Measurements from ENCODE around the gene SMU1. TPM values are rescaled to one million over a fixed set of nuclear protein-coding genes. Genes with fewer than 3 reads are reported as not detected.
A peak's percentile ranks its signal among the peaks of the same experiment; 100 is the strongest.

Gene SMU1
- total RNA-seq, 1 experiment from 2014 or later = 14.5 TPM

DNA sequence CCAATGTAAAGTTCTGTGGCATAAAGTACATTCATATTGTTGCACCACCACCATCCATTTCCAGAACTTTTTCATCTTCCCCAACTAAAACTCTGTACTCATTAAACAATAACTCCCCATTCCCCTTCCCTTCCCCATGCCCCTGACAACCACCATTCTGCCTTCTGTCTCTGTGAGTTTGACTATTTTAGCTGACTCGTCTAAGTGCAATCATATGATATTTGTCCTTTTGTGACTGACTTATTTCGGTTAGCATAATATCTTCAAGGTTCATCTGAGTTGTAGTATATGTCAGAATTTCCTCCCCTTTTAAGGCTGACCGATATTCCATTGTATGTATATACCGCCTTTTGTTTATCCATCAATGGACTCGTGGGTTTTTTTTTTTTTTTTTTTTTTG is 29.0 kb upstream of the SMU1 start:
- POLR2A ChIA-PET (ENCODE audit: unreplicated experiment) = no interaction called here

DNA sequence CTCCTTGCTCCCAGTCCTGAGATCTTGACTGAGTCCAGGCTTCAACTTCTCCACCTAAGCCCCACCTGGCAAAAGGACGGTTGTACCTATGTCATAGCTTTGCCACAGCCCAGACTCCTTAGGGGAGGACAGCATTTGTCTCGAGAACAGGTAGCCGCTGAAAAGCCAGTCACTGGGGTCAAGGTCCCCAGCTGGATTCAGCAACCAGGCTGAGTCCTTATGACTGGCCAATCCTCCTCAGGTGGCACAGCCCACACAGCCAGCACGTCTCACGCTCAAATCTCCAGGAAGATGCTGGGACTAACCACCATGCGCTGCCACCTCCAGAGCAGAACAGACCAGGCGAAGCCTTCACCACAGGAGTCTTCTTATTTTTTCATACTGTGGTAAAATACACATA is 27.9 kb upstream of the SMU1 start:
- no peak overlapping the region for H2AFZ ChIP-seq
- ChIA-PET CTCF (no interaction called here), POLR2A (ENCODE audit: unreplicated experiment) (interaction anchor here (0.7 kb wide), 1 partner anchor 130 kb away, joined by 7 read pairs; no protein-coding TSS in a partner anchor)
- DNase-seq = no peak
- H3K9me2 ChIP-seq (ENCODE audit: insufficient read depth) = no peaks in the 10 kb centered on the region
- intact Hi-C loops (cut with micrococcal nuclease; ENCODE audit: unreplicated experiment) = no loop called here
- TSS peak; percentile 77 for BruUV-seq (replicated peaks)
- no peak overlapping the region for H3K27ac ChIP-seq
- H3F3A ChIP-seq (ENCODE audit: insufficient read depth, low read depth) = peaks cover 25% of the 10 kb centered on the region
- H3K9me3 ChIP-seq (ENCODE audit: insufficient read depth, low read depth) = 0 out of 2 replicates have a peak, but pooled peaks cover 3% of the 10 kb centered on the region
- H3K4me1 ChIP-seq (replicated peaks; ENCODE audit: insufficient read depth) = peaks cover 54% of the 10 kb centered on the region
- H3K27me3 ChIP-seq (ENCODE audit: insufficient read depth, low read depth) = no peaks in the 10 kb centered on the region
- no peak overlapping the region for H3K4me3 ChIP-seq
- no peaks in the 10 kb centered on the region for H3K79me2 ChIP-seq (ENCODE audit: low read depth)
- H4K20me1 ChIP-seq (ENCODE audit: insufficient read depth) = no peaks in the 10 kb centered on the region
- TF ChIP-seq, protein P1, sequence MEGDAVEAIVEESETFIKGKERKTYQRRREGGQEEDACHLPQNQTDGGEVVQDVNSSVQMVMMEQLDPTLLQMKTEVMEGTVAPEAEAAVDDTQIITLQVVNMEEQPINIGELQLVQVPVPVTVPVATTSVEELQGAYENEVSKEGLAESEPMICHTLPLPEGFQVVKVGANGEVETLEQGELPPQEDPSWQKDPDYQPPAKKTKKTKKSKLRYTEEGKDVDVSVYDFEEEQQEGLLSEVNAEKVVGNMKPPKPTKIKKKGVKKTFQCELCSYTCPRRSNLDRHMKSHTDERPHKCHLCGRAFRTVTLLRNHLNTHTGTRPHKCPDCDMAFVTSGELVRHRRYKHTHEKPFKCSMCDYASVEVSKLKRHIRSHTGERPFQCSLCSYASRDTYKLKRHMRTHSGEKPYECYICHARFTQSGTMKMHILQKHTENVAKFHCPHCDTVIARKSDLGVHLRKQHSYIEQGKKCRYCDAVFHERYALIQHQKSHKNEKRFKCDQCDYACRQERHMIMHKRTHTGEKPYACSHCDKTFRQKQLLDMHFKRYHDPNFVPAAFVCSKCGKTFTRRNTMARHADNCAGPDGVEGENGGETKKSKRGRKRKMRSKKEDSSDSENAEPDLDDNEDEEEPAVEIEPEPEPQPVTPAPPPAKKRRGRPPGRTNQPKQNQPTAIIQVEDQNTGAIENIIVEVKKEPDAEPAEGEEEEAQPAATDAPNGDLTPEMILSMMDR (conservative IDR thresholded peaks at IDR 0.05) = no peak
- no peak for TF ChIP-seq EZH2 (IDR thresholded peaks at IDR 0.05; ENCODE audit: low read depth)
- H3K4me2 ChIP-seq = no peak overlapping the region
- H3K36me3 ChIP-seq (ENCODE audit: low read depth) = no peaks in the 10 kb centered on the region

More for the DNA sequence above, 29.0 kb upstream of the SMU1 start:
- Histone ChIP-seq H3K9me3 (ENCODE audit: insufficient read depth, low read depth) (0 out of 2 replicates have a peak, but pooled peaks cover under 1% of the 10 kb centered on the region), H3K36me3 (ENCODE audit: low read depth) (no peaks in the 10 kb centered on the region), H3K4me3 (no peak overlapping the region), H3K79me2 (ENCODE audit: low read depth) (no peaks in the 10 kb centered on the region), H2AFZ (no peak overlapping the region), H3K4me2 (no peak overlapping the region), H4K20me1 (ENCODE audit: insufficient read depth) (no peaks in the 10 kb centered on the region), H3K4me1 (replicated peaks; ENCODE audit: insufficient read depth) (peaks cover 54% of the 10 kb centered on the region), H3K27ac (no peak overlapping the region), H3K27me3 (ENCODE audit: insufficient read depth, low read depth) (no peaks in the 10 kb centered on the region), H3F3A (ENCODE audit: insufficient read depth, low read depth) (peaks cover 23% of the 10 kb centered on the region), H3K9me2 (ENCODE audit: insufficient read depth) (no peaks in the 10 kb centered on the region)
- CTCF ChIA-PET = interaction anchor here (0.7 kb wide), 1 partner anchor 108 kb away, joined by 5 read pairs; no protein-coding TSS in a partner anchor
- intact Hi-C loops (cut with micrococcal nuclease; ENCODE audit: unreplicated experiment) = no loop called here
- no peak for DNase-seq
- no peak for TF ChIP-seq EZH2 (IDR thresholded peaks at IDR 0.05; ENCODE audit: low read depth)
- TF ChIP-seq, protein P1 (conservative IDR thresholded peaks at IDR 0.05) = no peak
- BruUV-seq (replicated peaks) = no TSS peak

DNA sequence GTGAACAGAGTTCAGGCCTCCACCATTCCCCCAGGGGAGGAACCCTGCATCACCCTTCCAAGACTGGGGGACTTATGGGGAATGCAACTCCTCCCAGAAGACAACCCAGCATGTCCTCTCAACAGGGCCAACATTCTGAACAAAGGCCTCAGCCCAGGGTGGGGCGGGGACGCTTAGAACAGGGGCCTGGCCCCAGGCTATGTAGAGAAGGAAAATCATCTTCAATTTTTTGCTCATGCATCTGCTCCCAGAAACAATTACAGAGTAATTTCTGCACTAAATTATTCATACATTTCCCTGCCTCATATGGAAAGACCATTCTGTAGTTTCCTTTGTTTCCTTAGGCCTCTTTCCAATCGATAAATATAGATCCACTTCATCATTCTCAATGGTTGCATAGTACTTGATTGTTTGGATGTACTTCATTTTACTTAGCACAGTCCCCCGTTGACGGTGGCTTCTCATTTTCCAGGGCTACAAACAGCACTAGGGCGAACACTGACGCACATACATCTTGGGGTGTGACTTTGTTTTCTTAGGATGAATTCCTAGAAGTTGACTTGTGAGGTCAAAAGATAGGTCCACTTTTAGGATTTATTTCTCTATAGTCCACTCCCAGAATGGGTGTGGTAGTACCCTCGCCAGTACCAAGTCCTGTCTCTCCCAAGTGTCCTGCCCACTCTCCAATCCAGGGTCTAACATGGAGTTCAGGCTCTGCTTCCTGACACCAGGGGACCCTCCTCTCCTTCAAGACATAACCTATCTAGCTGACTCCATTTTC is 27.2 kb upstream of the SMU1 start:
- no peaks in the 10 kb centered on the region for H3K27me3 ChIP-seq (ENCODE audit: insufficient read depth, low read depth)
- no peaks in the 10 kb centered on the region for H4K20me1 ChIP-seq (ENCODE audit: insufficient read depth)
- CTCF ChIA-PET = no interaction called here
- POLR2A ChIA-PET (ENCODE audit: unreplicated experiment) = interaction anchor here (0.7 kb wide), 1 partner anchor 131 kb away, joined by 7 read pairs; no protein-coding TSS in a partner anchor
- BruUV-seq (replicated peaks) = TSS peak; percentile 36
- no peaks in the 10 kb centered on the region for H3K79me2 ChIP-seq (ENCODE audit: low read depth)
- DNase-seq = peak in 1 of 2 experiments; percentile 29
- intact Hi-C loops (cut with micrococcal nuclease; ENCODE audit: unreplicated experiment) = no loop called here
- H3K36me3 ChIP-seq (ENCODE audit: low read depth) = no peaks in the 10 kb centered on the region
- no peaks in the 10 kb centered on the region for H3K9me2 ChIP-seq (ENCODE audit: insufficient read depth)
- H3K27ac ChIP-seq = no peak overlapping the region
- TF ChIP-seq, protein P1 (conservative IDR thresholded peaks at IDR 0.05) = no peak
- TF ChIP-seq EZH2 (IDR thresholded peaks at IDR 0.05; ENCODE audit: low read depth) = no peak
- H3F3A ChIP-seq (ENCODE audit: insufficient read depth, low read depth) = peaks cover 25% of the 10 kb centered on the region
- H3K4me3 ChIP-seq = no peak overlapping the region
- no peak overlapping the region for H3K4me2 ChIP-seq
- no peak overlapping the region for H2AFZ ChIP-seq
- 0 out of 2 replicates have a peak, but pooled peaks cover 3% of the 10 kb centered on the region for H3K9me3 ChIP-seq (ENCODE audit: insufficient read depth, low read depth)
- H3K4me1 ChIP-seq (replicated peaks; ENCODE audit: insufficient read depth) = peaks cover 54% of the 10 kb centered on the region

Data from PC-9 (cell line).